ENCODE measurements around the gene FKBP5.
"Not testable (repeated sequence)": the region's sequence is repeated elsewhere in the genome, so short reads cannot be mapped to it uniquely, and the experiment has no call there.

Gene FKBP5

GRCh38 chr6:35573495-35574110, 115.1 kb downstream of the FKBP5 start:
- in situ Hi-C loops (cut with HindIII; ENCODE audit: low pct_ligation_motif_present, low sequenced_read_pairs): no loop called here
- TF ChIP-seq CTCF (IDR thresholded peaks at IDR 0.05; ENCODE audit: low read depth, low read length, missing control alignments): no peak
- Histone ChIP-seq H3K27me3 (replicated peaks) (no peaks in the 10 kb centered on the region), H3K4me3 (ENCODE audit: low read depth, low read length) (no peak overlapping the region), H3K27ac (no peak overlapping the region), H3K36me3 (replicated peaks) (peaks cover 31% of the 10 kb centered on the region)
- no peak for DNase-seq

GRCh38 chr6:35570885-35571330, 117.8 kb downstream of the FKBP5 start:
- H3K27ac ChIP-seq; DNase-seq; H3K4me3 ChIP-seq (ENCODE audit: low read depth, low read length); H3K27me3 ChIP-seq (replicated peaks); in situ Hi-C loops (cut with HindIII; ENCODE audit: low pct_ligation_motif_present, low sequenced_read_pairs): not testable (repeated sequence)
- peaks cover 20% of the 10 kb centered on the region for H3K36me3 ChIP-seq (replicated peaks)

GRCh38 chr6:35569011-35569461, 119.7 kb downstream of the FKBP5 start:
- Histone ChIP-seq H3K27me3 (replicated peaks) (peaks cover 3% of the 10 kb centered on the region), H3K36me3 (replicated peaks) (peaks cover 7% of the 10 kb centered on the region), H3K27ac (no peak overlapping the region), H3K4me3 (ENCODE audit: low read depth, low read length) (no peak overlapping the region)
- in situ Hi-C loops (cut with HindIII; ENCODE audit: low pct_ligation_motif_present, low sequenced_read_pairs): no loop called here
- TF ChIP-seq CTCF (IDR thresholded peaks at IDR 0.05; ENCODE audit: low read depth, low read length, missing control alignments): peak; percentile 75
- DNase-seq: no peak

- TF ChIP-seq CTCF (IDR thresholded peaks at IDR 0.05; ENCODE audit: low read depth, low read length, missing control alignments): no peak
- Histone ChIP-seq H3K27ac (no peak overlapping the region), H3K27me3 (replicated peaks) (peaks cover 3% of the 10 kb centered on the region), H3K4me3 (ENCODE audit: low read depth, low read length) (no peak overlapping the region), H3K36me3 (replicated peaks) (no peaks in the 10 kb centered on the region)
- DNase-seq: no peak
- in situ Hi-C loops (cut with HindIII; ENCODE audit: low pct_ligation_motif_present, low sequenced_read_pairs): no loop called here
These were observed 121.9 kb downstream of the FKBP5 start for GRCh38 chr6:35566794-35567193.

- no peak for DNase-seq
- Histone ChIP-seq H3K4me3 (ENCODE audit: low read depth, low read length) (no peak overlapping the region), H3K27ac (no peak overlapping the region), H3K27me3 (replicated peaks) (peaks cover 3% of the 10 kb centered on the region), H3K36me3 (replicated peaks) (no peaks in the 10 kb centered on the region)
- in situ Hi-C loops (cut with HindIII; ENCODE audit: low pct_ligation_motif_present, low sequenced_read_pairs): no loop called here
- no peak for TF ChIP-seq CTCF (IDR thresholded peaks at IDR 0.05; ENCODE audit: low read depth, low read length, missing control alignments)
These were observed 124.0 kb downstream of the FKBP5 start for GRCh38 chr6:35564733-35565132.

- H3K27ac ChIP-seq: no peak overlapping the region
- TF ChIP-seq CTCF (IDR thresholded peaks at IDR 0.05; ENCODE audit: low read depth, low read length, missing control alignments): no peak
- H3K4me3 ChIP-seq (ENCODE audit: low read depth, low read length): no peak overlapping the region
- H3K27me3 ChIP-seq (replicated peaks): peaks cover 3% of the 10 kb centered on the region
- in situ Hi-C loops (cut with HindIII; ENCODE audit: low pct_ligation_motif_present, low sequenced_read_pairs): no loop called here
- H3K36me3 ChIP-seq (replicated peaks): no peaks in the 10 kb centered on the region
- peak; percentile 51 for DNase-seq
These were observed 126.7 kb downstream of the FKBP5 start for GRCh38 chr6:35562060-35562459.
